H1 (cell line): ENCODE results near the gene ERAS. TPM values are rescaled to one million over a fixed set of nuclear protein-coding genes. Genes with fewer than 3 reads are reported as not detected.
A peak's percentile ranks its signal among the peaks of the same experiment; 100 is the strongest.

ENCODE experiments used
- CTCF ChIA-PET: fragments of 300-600 bp; sonication (Branson Sonifier 250); formaldehyde crosslinking; loops from one replicate; lab custom pipeline; 2021; ENCODE audit not compliant: partially characterized antibody; lab: Charles Lee
- POLR2A ChIA-PET: fragments of 300-600 bp; sonication (Branson Sonifier 250); formaldehyde crosslinking; loops from one replicate; lab custom pipeline; 2021; ENCODE audit warnings: inconsistent platforms; ENCODE audit not compliant: partially characterized antibody; lab: Charles Lee
- DNase-seq, 2 experiments: peaks; one replicate each; pipeline versions ENCODE4 v3.0.0 to v3.0.0-alpha.2; 2010 to 2022; ENCODE audit warnings: low spot score in 2 of 2, low read depth in 1 of 2, mixed read lengths in 1 of 2
- FAIRE-seq: peaks from 2 replicates; lab custom pipeline; 2011; peaks lifted over from hg19 to GRCh38; lab: Jason Lieb, UNC
- H2AFZ ChIP-seq: 2 replicates; pipeline ENCODE4 v1.8.1; 2012; ENCODE audit warnings: low read length, inconsistent platforms
- H2AK5ac ChIP-seq: 2 replicates; pipeline ENCODE4 v1.6.1; 2013; ENCODE audit warnings: low read depth, low read length
- H2BK120ac ChIP-seq: replicated peaks from 2 replicates; pipeline ENCODE3; 2013; ENCODE audit warnings: low read depth, low read length, inconsistent platforms
- H2BK12ac ChIP-seq: 2 replicates; pipeline ENCODE4 v1.6.1; 2013; ENCODE audit warnings: low read depth, low read length
- H2BK15ac ChIP-seq: 2 replicates; pipeline ENCODE4 v1.6.1; 2013; ENCODE audit warnings: low read length
- H2BK20ac ChIP-seq: 2 replicates; pipeline ENCODE4 v1.6.1; 2013; ENCODE audit warnings: low read length
- H2BK5ac ChIP-seq: 2 replicates; pipeline ENCODE4 v1.6.1; 2013; ENCODE audit warnings: low read depth, low read length
- H3K14ac ChIP-seq: 2 replicates; pipeline ENCODE4 v1.6.1; 2013; ENCODE audit warnings: inconsistent platforms; ENCODE audit not compliant: insufficient read length
- H3K18ac ChIP-seq: 2 replicates; pipeline ENCODE4 v1.6.1; 2013; ENCODE audit warnings: low read length; ENCODE audit errors: extremely low read depth
- H3K23ac ChIP-seq: 2 replicates; pipeline ENCODE4 v1.6.1; 2013; ENCODE audit warnings: inconsistent platforms; ENCODE audit not compliant: insufficient read length
- H3K23me2 ChIP-seq: 2 replicates; pipeline ENCODE4 v1.6.1; 2013; ENCODE audit warnings: low read depth, low read length
- H3K27ac ChIP-seq: 2 replicates; pipeline ENCODE4 v1.6.1; 2011; ENCODE audit warnings: low read depth, low read length, inconsistent platforms
- H3K27me3 ChIP-seq, 4 experiments: replicated peaks in 1 of 4; 1 replicate in 1 of 4; 2 replicates in 3 of 4; pipeline versions ENCODE4 v1.6.1 to v1.8.1; 2011 to 2013; ENCODE audit warnings: low read length in 3 of 4, mild to moderate bottlenecking in 3 of 4, inconsistent platforms in 2 of 4, mixed read lengths in 2 of 4, moderate library complexity in 1 of 4; ENCODE audit not compliant: control insufficient read depth in 3 of 4, insufficient read depth in 3 of 4; ENCODE audit errors: extremely low read depth in 1 of 4
- H3K36me3 ChIP-seq, 4 experiments: 2 replicates each; pipeline versions ENCODE4 v1.6.1 to v1.8.1; 2011 to 2013; ENCODE audit warnings: mild to moderate bottlenecking in 4 of 4, low read length in 3 of 4, moderate library complexity in 2 of 4, control low read depth in 1 of 4, inconsistent platforms in 1 of 4; ENCODE audit not compliant: insufficient read depth in 4 of 4, control insufficient read depth in 2 of 4
- H3K4ac ChIP-seq: replicated peaks from 2 replicates; pipeline ENCODE3; 2013; ENCODE audit warnings: low read length, low read depth, mixed read lengths, inconsistent platforms; ENCODE audit not compliant: insufficient read length
- H3K4me1 ChIP-seq, 4 experiments: replicated peaks in 1 of 4; 1 replicate in 1 of 4; 2 replicates in 3 of 4; pipeline versions ENCODE4 v1.6.1 to v1.8.1; 2011 to 2013; ENCODE audit warnings: low read length in 3 of 4, inconsistent platforms in 2 of 4, mixed read lengths in 1 of 4; ENCODE audit not compliant: insufficient read depth in 4 of 4, control insufficient read depth in 3 of 4
- H3K4me2 ChIP-seq, 2 experiments: 2 replicates each; pipeline versions ENCODE4 v1.6.1 to v1.8.1; 2011 to 2013; ENCODE audit warnings: low read depth in 2 of 2, low read length in 2 of 2, control low read depth in 1 of 2, inconsistent platforms in 1 of 2, mild to moderate bottlenecking in 1 of 2; ENCODE audit not compliant: insufficient read depth in 1 of 2
- H3K4me3 ChIP-seq, 4 experiments: fragments of 200-600, 300-600 bp in 1 of 4; sonication (generic), shearing (Covaris generic), sonication (Bioruptor Twin) in 1 of 4; 2 replicates each; pipeline versions ENCODE4 v1.5.1 to v1.8.1; 2011 to 2016; ENCODE audit warnings: low read length in 4 of 4, low read depth in 3 of 4, control low read depth in 2 of 4, inconsistent platforms in 2 of 4, mild to moderate bottlenecking in 2 of 4, mixed read lengths in 1 of 4, moderate library complexity in 1 of 4; ENCODE audit not compliant: insufficient read depth in 2 of 4; ENCODE audit errors: extremely low read depth in 1 of 4
- H3K56ac ChIP-seq: replicated peaks from 2 replicates; pipeline ENCODE3; 2013; ENCODE audit warnings: low read depth, mild to moderate bottlenecking, mixed read lengths, low read length, inconsistent platforms; ENCODE audit not compliant: insufficient read length
- H3K79me1 ChIP-seq: 2 replicates; pipeline ENCODE4 v1.6.1; 2013; ENCODE audit warnings: low read depth, low read length, control low read depth
- H3K79me2 ChIP-seq, 2 experiments: 2 replicates each; pipeline versions ENCODE4 v1.6.1 to v1.8.1; 2012 to 2013; ENCODE audit warnings: low read length in 2 of 2, mild to moderate bottlenecking in 2 of 2, inconsistent platforms in 1 of 2; ENCODE audit not compliant: insufficient read depth in 2 of 2, control insufficient read depth in 1 of 2
- H3K9ac ChIP-seq, 4 experiments: replicated peaks in 1 of 4; 1 replicate in 1 of 4; 2 replicates in 3 of 4; pipeline versions ENCODE4 v1.6.1 to v1.8.1; 2011 to 2013; ENCODE audit warnings: low read depth in 3 of 4, low read length in 3 of 4, control low read depth in 2 of 4, mild to moderate bottlenecking in 2 of 4, moderate library complexity in 2 of 4, inconsistent platforms in 1 of 4; ENCODE audit errors: extremely low read depth in 1 of 4
- H3K9me3 ChIP-seq, 2 experiments: 2 replicates each; pipeline versions ENCODE4 v1.6.1 to v1.8.1; 2012 to 2013; ENCODE audit warnings: mild to moderate bottlenecking in 2 of 2, moderate library complexity in 2 of 2, control low read depth in 1 of 2, inconsistent platforms in 1 of 2, low read depth in 1 of 2, low read length in 1 of 2, mixed read lengths in 1 of 2; ENCODE audit not compliant: insufficient read depth in 2 of 2
- H4K20me1 ChIP-seq, 2 experiments: replicated peaks in 1 of 2; 2 replicates each; pipeline versions ENCODE3 to v1.8.1; 2011 to 2013; ENCODE audit warnings: inconsistent platforms in 2 of 2, low read length in 2 of 2, mild to moderate bottlenecking in 1 of 2; ENCODE audit not compliant: insufficient read depth in 2 of 2, control insufficient read depth in 1 of 2
- H4K5ac ChIP-seq: 2 replicates; pipeline ENCODE4 v1.6.1; 2013; ENCODE audit warnings: low read length, low read depth, mixed read lengths, inconsistent platforms; ENCODE audit not compliant: insufficient read length
- H4K8ac ChIP-seq: 2 replicates; pipeline ENCODE4 v1.8.0; 2013; ENCODE audit warnings: mild to moderate bottlenecking, moderate library complexity, low read length, inconsistent platforms; ENCODE audit not compliant: insufficient read depth; ENCODE audit errors: extremely low read depth
- H4K91ac ChIP-seq: replicated peaks from 2 replicates; pipeline ENCODE3; 2013; ENCODE audit warnings: low read length, mixed read lengths, inconsistent platforms; ENCODE audit not compliant: insufficient read length
- BACH1 ChIP-seq: IDR thresholded peaks from 2 replicates; pipeline ENCODE4 v1.6.1; 2012; ENCODE audit warnings: low read length, improper control_type of control experiment
- JUND ChIP-seq: IDR thresholded peaks from 2 replicates; pipeline ENCODE4 v1.6.1; 2011; ENCODE audit warnings: mild to moderate bottlenecking, improper control_type of control experiment, low read length
- KDM1A ChIP-seq: fragments of 200-600, 300-600 bp; sonication (generic); IDR thresholded peaks from 2 replicates; pipeline ENCODE4 v1.7.1; 2016; ENCODE audit warnings: mild to moderate bottlenecking, low read length, borderline replicate concordance
- MAX ChIP-seq: IDR thresholded peaks from 2 replicates; pipeline ENCODE4 v1.6.1; 2012; ENCODE audit warnings: inconsistent platforms
- NANOG ChIP-seq: IDR thresholded peaks from 2 replicates; pipeline ENCODE4 v1.6.1; 2011; ENCODE audit warnings: low read length, low read depth, mild to moderate bottlenecking, inconsistent platforms; ENCODE audit not compliant: insufficient read depth, poor library complexity, severe bottlenecking
- RAD21 ChIP-seq, 2 experiments: IDR thresholded peaks in 1 of 2; conservative IDR thresholded peaks in 1 of 2; 2 replicates each; pipeline ENCODE4 v1.6.1; 2011; ENCODE audit warnings: low read depth in 2 of 2, low read length in 2 of 2, improper control_type of control experiment in 1 of 2, inconsistent platforms in 1 of 2, mild to moderate bottlenecking in 1 of 2, moderate library complexity in 1 of 2
- SP2 ChIP-seq: IDR thresholded peaks from 2 replicates; pipeline ENCODE4 v1.6.1; 2012; ENCODE audit warnings: mild to moderate bottlenecking, low read length, inconsistent platforms
- SRF ChIP-seq: IDR thresholded peaks from 2 replicates; pipeline ENCODE4 v1.6.1; 2011; ENCODE audit warnings: mild to moderate bottlenecking, low read depth, low read length, moderate library complexity
- TAF7 ChIP-seq: optimal IDR thresholded peaks from 2 replicates; pipeline ENCODE3; 2011; ENCODE audit warnings: low read depth, mild to moderate bottlenecking, inconsistent platforms, low read length, moderate library complexity, borderline replicate concordance
- TCF12 ChIP-seq: IDR thresholded peaks from 2 replicates; pipeline ENCODE4 v1.6.1; 2011; ENCODE audit warnings: low read depth, mild to moderate bottlenecking, low read length
- ZNF274 ChIP-seq: IDR thresholded peaks from 2 replicates; pipeline ENCODE4 v1.7.0; 2012; ENCODE audit warnings: low read length, borderline replicate concordance; ENCODE audit errors: extremely low read depth
- WGBS, 2 experiments: shearing (Covaris generic) in 1 of 2; methylation state at CpG; one replicate each; pipeline versions ENCODE4 v1.1.6 to v1.1.7; 2013 to 2015; ENCODE audit warnings: low lambda C conversion rate in 2 of 2, mixed read lengths in 2 of 2, inconsistent platforms in 1 of 2, low coverage in 1 of 2, missing lambda C conversion rate in 1 of 2; ENCODE audit not compliant: insufficient replicate concordance in 2 of 2, insufficient coverage in 1 of 2, insufficient read length in 1 of 2; ENCODE audit errors: extremely low coverage in 1 of 2, missing lambda C conversion rate in 1 of 2; 5-methylcytosine and 5-hydroxymethylcytosine counted together
- polyA plus RNA-seq, 7 experiments: library from polyadenylated mRNA; depleted of rRNA in 3 of 7; stranded (reverse) in 5 of 7; unstranded in 2 of 7; fragments of >200 nt in 5 of 7; fragments of 200-250 nt in 2 of 7; gene quantifications; 1 replicate in 5 of 7; 2 replicates in 1 of 7; 4 replicates in 1 of 7; pipeline versions ENCODE4 v1.2.1 to v1.2.3, GENCODE V29; 2011 to 2013; ENCODE audit warnings: missing spikeins in 2 of 7, mixed read lengths in 2 of 7
- total RNA-seq: library from RNA; stranded (reverse); fragmentation: NEBNext Ultra II Directional; extraction: Animal tissue kit (Norgen Biotek cat#: 25700); gene quantifications from 2 replicates; pipeline ENCODE4 v1.2.1, GENCODE V29; 2021

ERAS gene
- total and polyA plus RNA-seq, 2 of the 8 experiments (the other 6 are each of a cell fraction or from before 2014, with no cell fraction given) = 0.70 TPM; not detected in 1

GRCh38 chrX:48833542-48834138, 7.3 kb downstream of the ERAS start:
- H2BK15ac ChIP-seq = no peak overlapping the region
- no peak overlapping the region for H3K9ac ChIP-seq
- ChIA-PET POLR2A (interaction anchor here (0.7 to 1.1 kb wide), 2 partner anchors 10 to 351 kb away, joined by 3 read pairs; no protein-coding TSS in a partner anchor), CTCF (interaction anchor here (0.6 to 1.2 kb wide), 2 partner anchors 13 to 162 kb away, joined by 3 to 5 read pairs; no protein-coding TSS in a partner anchor)
- H2BK120ac ChIP-seq = no peak overlapping the region
- no peaks in the 10 kb centered on the region for H3K79me2 ChIP-seq
- H3K4ac ChIP-seq = no peak overlapping the region
- no peak overlapping the region for H3K27ac ChIP-seq
- no peak overlapping the region for H3K56ac ChIP-seq
- DNase-seq (no peak), FAIRE-seq (no peak)
- no peaks in the 10 kb centered on the region for H3K79me1 ChIP-seq
- peaks cover 0 to 3% of the 10 kb centered on the region in 2 experiments for H4K20me1 ChIP-seq
- no peaks in the 10 kb centered on the region for H3K9me3 ChIP-seq
- 68% methylated on average over 9 of the region's 9 CpGs; no CpG with 5 or more reads in 1 of the 2 experiments for WGBS, 2 experiments
- H3K4me2 ChIP-seq = peak overlapping the region in 1 of 2 experiments; percentile 85; a peak in 1 of 4 replicates
- H4K5ac ChIP-seq = no peak overlapping the region
- H3K18ac ChIP-seq = no peak overlapping the region
- no peak overlapping the region for H2AFZ ChIP-seq
- peaks cover 21 to 61% (median 48%) of the 10 kb centered on the region in 4 experiments for H3K27me3 ChIP-seq
- H2BK20ac ChIP-seq = no peak overlapping the region
- H3K14ac ChIP-seq = no peak overlapping the region
- H4K91ac ChIP-seq = no peak overlapping the region
- peaks cover 11% of the 10 kb centered on the region; the same call in 1 of the 2 replicates for H3K23me2 ChIP-seq
- no peak overlapping the region for H2BK12ac ChIP-seq
- no peak overlapping the region for H2BK5ac ChIP-seq
- no peak overlapping the region for H4K8ac ChIP-seq
- H3K4me3 ChIP-seq = no peak overlapping the region
- peaks cover 0 to 8% (median 4%) of the 10 kb centered on the region in 4 experiments; a peak in 4 of 7 replicates for H3K4me1 ChIP-seq
- H2AK5ac ChIP-seq = no peak overlapping the region
- H3K36me3 ChIP-seq = no peaks in the 10 kb centered on the region
- no peak overlapping the region for H3K23ac ChIP-seq
- TF ChIP-seq SP2 (no peak), JUND (no peak), TCF12 (no peak), SRF (no peak), RAD21 (IDR thresholded peaks at IDR 0.05 in 1 of 2, conservative IDR thresholded peaks at IDR 0.05 in 1 of 2; ENCODE audit: low read depth in 2 of 2, low read length in 2 of 2) (no peak), NANOG (no peak), MAX (no peak), TAF7 (no peak), BACH1 (no peak), ZNF274 (no peak), KDM1A (no peak)
